K562 (cell line): ENCODE results near the gene MTRF1L. TPM values are rescaled to one million over a fixed set of nuclear protein-coding genes. Genes with fewer than 3 reads are reported as not detected.

Experiments used
- BRD9 ChIP-seq: fragments of 450-650 bp; IDR thresholded peaks from 2 replicates; pipeline ENCODE4 v1.6.1; 2018; ENCODE audit warnings: low read depth; ENCODE audit not compliant: partially characterized antibody
- DIDO1 ChIP-seq: fragments of 450-650 bp; IDR thresholded peaks from 2 replicates; pipeline ENCODE4 v1.6.1; 2016; ENCODE audit warnings: low read depth, missing biosample characterization, missing genetic modification characterization
- HDGF ChIP-seq: fragments of 450-650 bp; IDR thresholded peaks from 2 replicates; pipeline ENCODE4 v1.6.1; 2016
- HNRNPH1 ChIP-seq: fragments of 200-400 bp; formaldehyde crosslinking; optimal IDR thresholded peaks from 2 replicates; pipeline ENCODE3; 2017; ENCODE audit warnings: low read depth, mild to moderate bottlenecking, low read length, moderate library complexity
- HNRNPK ChIP-seq: fragments of 200-400 bp; formaldehyde crosslinking; IDR thresholded peaks from one replicate; pipeline ENCODE4 v1.6.1; 2018; ENCODE audit warnings: mild to moderate bottlenecking, low read depth, low read length; ENCODE audit not compliant: poor library complexity, severe bottlenecking
- HNRNPUL1 ChIP-seq: fragments of 200-400 bp; formaldehyde crosslinking; IDR thresholded peaks from 2 replicates; pipeline ENCODE4 v1.6.1; 2017; ENCODE audit warnings: low read length
- KLF1 ChIP-seq: fragments of 450-650 bp; IDR thresholded peaks from 2 replicates; pipeline ENCODE4 v1.6.1; 2016; ENCODE audit warnings: missing genetic modification characterization, missing compliant biosample characterization
- LEF1 ChIP-seq: fragments of 450-650 bp; IDR thresholded peaks from 2 replicates; pipeline ENCODE4 v1.6.1; 2016; ENCODE audit warnings: mild to moderate bottlenecking
- MED1 ChIP-seq: sonication (generic); formaldehyde crosslinking; IDR thresholded peaks from 2 replicates; pipeline ENCODE4 v1.8.1; 2023; ENCODE audit warnings: missing genetic modification reagents, borderline replicate concordance
- NCOR1 ChIP-seq: fragments of 450-650 bp; IDR thresholded peaks from 2 replicates; pipeline ENCODE4 v1.6.1; 2016; ENCODE audit warnings: mild to moderate bottlenecking, moderate library complexity
- NFYB ChIP-seq: IDR thresholded peaks from 2 replicates; pipeline ENCODE4 v1.6.1; 2011; ENCODE audit warnings: mild to moderate bottlenecking, moderate library complexity; ENCODE audit not compliant: insufficient read length; ENCODE audit errors: extremely low read depth
- RNF2 ChIP-seq: sonication (generic); IDR thresholded peaks from 2 replicates; pipeline ENCODE4 v1.6.1; 2016
- ZNF41 ChIP-seq: fragments of 250-450 bp; sonication (Bioruptor Pico); conservative IDR thresholded peaks from 2 replicates; pipeline ENCODE4 v1.4.0; 2020; ENCODE audit warnings: mild to moderate bottlenecking
- ZNF551 ChIP-seq: fragments of 250-450 bp; sonication (Bioruptor Pico); IDR thresholded peaks from 2 replicates; pipeline ENCODE4 v1.5.0; 2021; ENCODE audit warnings: mild to moderate bottlenecking, moderate library complexity
- ZSCAN29 ChIP-seq: fragments of 450-650 bp; IDR thresholded peaks from 2 replicates; pipeline ENCODE4 v1.6.1; 2017
- polyA plus RNA-seq, 8 experiments: library from polyadenylated mRNA; depleted of rRNA in 4 of 8; stranded (reverse) in 5 of 8; unstranded in 3 of 8; fragments of >200 nt; fragmentation: Nextera tagmentation in 2 of 8; fragmentation: Illumina TruSeq in 1 of 8; extraction: Ambion mirVana in 2 of 8; extraction: Trizol in 1 of 8; gene quantifications; 2 replicates each; pipeline versions ENCODE4 v1.2.1 to v1.2.3, GENCODE V29; 2011 to 2014; ENCODE audit warnings: inconsistent platforms in 1 of 8, missing spikeins in 1 of 8
- total RNA-seq, 7 experiments: library from RNA; depleted of rRNA in 6 of 7; stranded (reverse); fragments of >200 nt in 6 of 7; fragmentation: Illumina TruSeq in 2 of 7; extraction: Trizol in 2 of 7; gene quantifications; 2 replicates each; pipeline versions ENCODE4 v1.2.1 to v1.2.3, GENCODE V29; 2011 to 2021; ENCODE audit warnings: low replicate concordance in 1 of 7
- TF ChIP-seq, protein P1 (sequence below): fragments of 200-600 bp; sonication (generic); IDR thresholded peaks from one replicate; pipeline ENCODE4 v1.6.1; 2012; ENCODE audit warnings: mild to moderate bottlenecking, low read depth, low read length, inconsistent platforms
- TF ChIP-seq, protein P2 (sequence below): sonication (generic); formaldehyde crosslinking; IDR thresholded peaks from 2 replicates; pipeline ENCODE4 v1.5.0; 2020; ENCODE audit warnings: missing genetic modification reagents

The MTRF1L gene
- total and polyA plus RNA-seq, 9 of the 15 experiments (the other 6 are each of a cell fraction or from before 2014, with no cell fraction given): 10.7 to 34.0 (median 30.2) TPM

DNA sequence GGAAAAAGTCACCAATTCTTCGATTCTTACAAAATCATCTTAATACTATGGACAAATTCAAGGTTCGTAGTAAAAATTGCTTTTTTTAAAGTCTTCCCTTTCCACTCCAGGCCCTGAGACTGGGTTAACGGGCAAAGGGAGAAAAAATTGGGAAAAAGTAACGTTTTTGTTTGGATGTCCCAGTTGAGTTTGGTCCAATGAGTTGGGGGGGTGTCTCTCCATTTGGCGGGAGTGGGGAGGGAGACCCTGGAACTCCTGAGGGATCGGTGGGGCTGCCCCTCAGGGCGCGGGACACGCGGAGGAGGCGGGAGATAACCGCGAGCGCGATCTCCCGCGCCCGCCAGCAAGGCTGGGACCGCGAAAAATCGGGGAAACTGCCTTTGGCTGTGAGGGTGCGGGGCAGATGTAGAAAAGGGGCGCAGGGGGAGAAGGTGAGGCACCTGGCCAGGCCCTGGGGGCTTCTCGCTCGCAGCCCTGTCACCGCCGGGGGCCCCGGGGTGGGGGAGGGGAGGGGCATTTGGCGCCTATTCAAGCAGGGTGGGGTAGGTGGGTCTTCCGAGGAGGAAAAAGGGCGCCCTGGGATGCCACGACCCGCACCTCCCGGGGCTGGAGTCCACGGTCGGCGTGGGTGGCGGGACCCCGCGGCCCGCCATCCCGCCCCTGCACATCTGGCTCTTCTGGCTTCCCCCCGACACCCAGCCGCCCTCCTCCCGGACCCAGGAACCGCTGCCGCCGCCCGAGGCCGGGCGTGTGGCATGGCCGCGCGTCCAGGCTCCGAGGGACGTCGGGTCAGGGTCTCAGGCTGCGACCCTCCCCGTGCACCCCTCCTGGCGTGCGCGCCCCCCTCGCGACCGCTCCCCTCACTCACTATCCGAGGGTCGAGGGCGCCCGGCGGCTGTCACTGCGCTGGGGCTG lies 20.3 kb downstream of the MTRF1L start (continued):
- TF ChIP-seq, protein P1, sequence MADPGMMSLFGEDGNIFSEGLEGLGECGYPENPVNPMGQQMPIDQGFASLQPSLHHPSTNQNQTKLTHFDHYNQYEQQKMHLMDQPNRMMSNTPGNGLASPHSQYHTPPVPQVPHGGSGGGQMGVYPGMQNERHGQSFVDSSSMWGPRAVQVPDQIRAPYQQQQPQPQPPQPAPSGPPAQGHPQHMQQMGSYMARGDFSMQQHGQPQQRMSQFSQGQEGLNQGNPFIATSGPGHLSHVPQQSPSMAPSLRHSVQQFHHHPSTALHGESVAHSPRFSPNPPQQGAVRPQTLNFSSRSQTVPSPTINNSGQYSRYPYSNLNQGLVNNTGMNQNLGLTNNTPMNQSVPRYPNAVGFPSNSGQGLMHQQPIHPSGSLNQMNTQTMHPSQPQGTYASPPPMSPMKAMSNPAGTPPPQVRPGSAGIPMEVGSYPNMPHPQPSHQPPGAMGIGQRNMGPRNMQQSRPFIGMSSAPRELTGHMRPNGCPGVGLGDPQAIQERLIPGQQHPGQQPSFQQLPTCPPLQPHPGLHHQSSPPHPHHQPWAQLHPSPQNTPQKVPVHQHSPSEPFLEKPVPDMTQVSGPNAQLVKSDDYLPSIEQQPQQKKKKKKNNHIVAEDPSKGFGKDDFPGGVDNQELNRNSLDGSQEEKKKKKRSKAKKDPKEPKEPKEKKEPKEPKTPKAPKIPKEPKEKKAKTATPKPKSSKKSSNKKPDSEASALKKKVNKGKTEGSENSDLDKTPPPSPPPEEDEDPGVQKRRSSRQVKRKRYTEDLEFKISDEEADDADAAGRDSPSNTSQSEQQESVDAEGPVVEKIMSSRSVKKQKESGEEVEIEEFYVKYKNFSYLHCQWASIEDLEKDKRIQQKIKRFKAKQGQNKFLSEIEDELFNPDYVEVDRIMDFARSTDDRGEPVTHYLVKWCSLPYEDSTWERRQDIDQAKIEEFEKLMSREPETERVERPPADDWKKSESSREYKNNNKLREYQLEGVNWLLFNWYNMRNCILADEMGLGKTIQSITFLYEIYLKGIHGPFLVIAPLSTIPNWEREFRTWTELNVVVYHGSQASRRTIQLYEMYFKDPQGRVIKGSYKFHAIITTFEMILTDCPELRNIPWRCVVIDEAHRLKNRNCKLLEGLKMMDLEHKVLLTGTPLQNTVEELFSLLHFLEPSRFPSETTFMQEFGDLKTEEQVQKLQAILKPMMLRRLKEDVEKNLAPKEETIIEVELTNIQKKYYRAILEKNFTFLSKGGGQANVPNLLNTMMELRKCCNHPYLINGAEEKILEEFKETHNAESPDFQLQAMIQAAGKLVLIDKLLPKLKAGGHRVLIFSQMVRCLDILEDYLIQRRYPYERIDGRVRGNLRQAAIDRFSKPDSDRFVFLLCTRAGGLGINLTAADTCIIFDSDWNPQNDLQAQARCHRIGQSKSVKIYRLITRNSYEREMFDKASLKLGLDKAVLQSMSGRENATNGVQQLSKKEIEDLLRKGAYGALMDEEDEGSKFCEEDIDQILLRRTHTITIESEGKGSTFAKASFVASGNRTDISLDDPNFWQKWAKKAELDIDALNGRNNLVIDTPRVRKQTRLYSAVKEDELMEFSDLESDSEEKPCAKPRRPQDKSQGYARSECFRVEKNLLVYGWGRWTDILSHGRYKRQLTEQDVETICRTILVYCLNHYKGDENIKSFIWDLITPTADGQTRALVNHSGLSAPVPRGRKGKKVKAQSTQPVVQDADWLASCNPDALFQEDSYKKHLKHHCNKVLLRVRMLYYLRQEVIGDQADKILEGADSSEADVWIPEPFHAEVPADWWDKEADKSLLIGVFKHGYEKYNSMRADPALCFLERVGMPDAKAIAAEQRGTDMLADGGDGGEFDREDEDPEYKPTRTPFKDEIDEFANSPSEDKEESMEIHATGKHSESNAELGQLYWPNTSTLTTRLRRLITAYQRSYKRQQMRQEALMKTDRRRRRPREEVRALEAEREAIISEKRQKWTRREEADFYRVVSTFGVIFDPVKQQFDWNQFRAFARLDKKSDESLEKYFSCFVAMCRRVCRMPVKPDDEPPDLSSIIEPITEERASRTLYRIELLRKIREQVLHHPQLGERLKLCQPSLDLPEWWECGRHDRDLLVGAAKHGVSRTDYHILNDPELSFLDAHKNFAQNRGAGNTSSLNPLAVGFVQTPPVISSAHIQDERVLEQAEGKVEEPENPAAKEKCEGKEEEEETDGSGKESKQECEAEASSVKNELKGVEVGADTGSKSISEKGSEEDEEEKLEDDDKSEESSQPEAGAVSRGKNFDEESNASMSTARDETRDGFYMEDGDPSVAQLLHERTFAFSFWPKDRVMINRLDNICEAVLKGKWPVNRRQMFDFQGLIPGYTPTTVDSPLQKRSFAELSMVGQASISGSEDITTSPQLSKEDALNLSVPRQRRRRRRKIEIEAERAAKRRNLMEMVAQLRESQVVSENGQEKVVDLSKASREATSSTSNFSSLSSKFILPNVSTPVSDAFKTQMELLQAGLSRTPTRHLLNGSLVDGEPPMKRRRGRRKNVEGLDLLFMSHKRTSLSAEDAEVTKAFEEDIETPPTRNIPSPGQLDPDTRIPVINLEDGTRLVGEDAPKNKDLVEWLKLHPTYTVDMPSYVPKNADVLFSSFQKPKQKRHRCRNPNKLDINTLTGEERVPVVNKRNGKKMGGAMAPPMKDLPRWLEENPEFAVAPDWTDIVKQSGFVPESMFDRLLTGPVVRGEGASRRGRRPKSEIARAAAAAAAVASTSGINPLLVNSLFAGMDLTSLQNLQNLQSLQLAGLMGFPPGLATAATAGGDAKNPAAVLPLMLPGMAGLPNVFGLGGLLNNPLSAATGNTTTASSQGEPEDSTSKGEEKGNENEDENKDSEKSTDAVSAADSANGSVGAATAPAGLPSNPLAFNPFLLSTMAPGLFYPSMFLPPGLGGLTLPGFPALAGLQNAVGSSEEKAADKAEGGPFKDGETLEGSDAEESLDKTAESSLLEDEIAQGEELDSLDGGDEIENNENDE: no peak
- TF ChIP-seq RNF2 (peak; percentile 24; the same call in 1 of the 2 replicates), HNRNPUL1 (no peak), HNRNPK (peak; percentile 76), NFYB (no peak), ZSCAN29 (0 out of 2 replicates have a peak, but pooled peaks have one; percentile 18), LEF1 (no peak), ZNF551 (no peak), NCOR1 (no peak), HNRNPH1 (no peak), BRD9 (no peak), MED1 (CRISPR knock-in tag) (no peak), DIDO1 (tag) (no peak), ZNF41 (CRISPR knock-in tag) (no peak), KLF1 (tag) (no peak), HDGF (no peak)
- TF ChIP-seq, protein P2, sequence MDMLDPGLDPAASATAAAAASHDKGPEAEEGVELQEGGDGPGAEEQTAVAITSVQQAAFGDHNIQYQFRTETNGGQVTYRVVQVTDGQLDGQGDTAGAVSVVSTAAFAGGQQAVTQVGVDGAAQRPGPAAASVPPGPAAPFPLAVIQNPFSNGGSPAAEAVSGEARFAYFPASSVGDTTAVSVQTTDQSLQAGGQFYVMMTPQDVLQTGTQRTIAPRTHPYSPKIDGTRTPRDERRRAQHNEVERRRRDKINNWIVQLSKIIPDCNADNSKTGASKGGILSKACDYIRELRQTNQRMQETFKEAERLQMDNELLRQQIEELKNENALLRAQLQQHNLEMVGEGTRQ: no peak
